IMR-90 (cell line): Measurements from ENCODE around the gene SCAF1. TPM values are rescaled to one million over a fixed set of nuclear protein-coding genes. Genes with fewer than 3 reads are reported as not detected.

ENCODE experiments used
- ATAC-seq: fragments of 200-7000 bp; cut with Tn5 transposase; 2 replicates; pipeline ENCODE4 v1.9.1; 2020; ENCODE audit warnings: low read depth, mild to moderate bottlenecking, moderate library complexity
- BruUV-seq: library from RNA; stranded (reverse); fragments of 400-500 nt; replicated peaks from 2 replicates; lab custom pipeline; 2021; lab: Mats Ljungman, UMichigan
- CTCF ChIA-PET: fragments of 300-600 bp; formaldehyde crosslinking; extraction: SDS; loops from one replicate; lab custom pipeline; 2021; ENCODE audit warnings: antibody characterized with exemption; lab: Yijun Ruan, JAX
- POLR2A ChIA-PET: fragments of 300-600 bp; sonication (Branson Sonifier 250); formaldehyde crosslinking; loops from one replicate; lab custom pipeline; 2022; ENCODE audit warnings: antibody characterized with exemption; ENCODE audit not compliant: unreplicated experiment; lab: Charles Lee
- DNase-seq: peaks from one replicate; pipeline ENCODE4 v3.0.0; 2013
- H2AFZ ChIP-seq: replicated peaks from 2 replicates; pipeline ENCODE3; 2013; ENCODE audit warnings: low read length, mild to moderate bottlenecking; ENCODE audit not compliant: poor library complexity
- H2AK5ac ChIP-seq: 2 replicates; pipeline ENCODE4 v1.6.1; 2013; ENCODE audit warnings: low read depth, low read length, inconsistent platforms
- H2AK9ac ChIP-seq: replicated peaks from 2 replicates; pipeline ENCODE3; 2013; ENCODE audit warnings: mild to moderate bottlenecking, low read depth, low read length, moderate library complexity; ENCODE audit not compliant: poor library complexity
- H2BK120ac ChIP-seq: 2 replicates; pipeline ENCODE4 v1.6.1; 2013; ENCODE audit warnings: low read depth, low read length, inconsistent platforms
- H2BK15ac ChIP-seq: 3 replicates; pipeline ENCODE4 v1.6.1; 2013; ENCODE audit warnings: low read depth, low read length, inconsistent platforms
- H2BK20ac ChIP-seq: 2 replicates; pipeline ENCODE4 v1.6.1; 2013; ENCODE audit warnings: low read depth, mild to moderate bottlenecking, inconsistent platforms, low read length, moderate library complexity
- H2BK5ac ChIP-seq: 2 replicates; pipeline ENCODE4 v1.6.1; 2013; ENCODE audit warnings: mild to moderate bottlenecking, low read depth, low read length, inconsistent platforms; ENCODE audit not compliant: poor library complexity, severe bottlenecking
- H3K14ac ChIP-seq: replicated peaks from 2 replicates; pipeline ENCODE4 v1.6.1; 2013; ENCODE audit warnings: low read depth, low read length, inconsistent platforms
- H3K18ac ChIP-seq: 2 replicates; pipeline ENCODE4 v1.6.1; 2013; ENCODE audit warnings: low read depth, low read length, control low read depth
- H3K23ac ChIP-seq: 2 replicates; pipeline ENCODE4 v1.6.1; 2013; ENCODE audit warnings: low read depth, low read length, inconsistent platforms
- H3K27ac ChIP-seq: 2 replicates; pipeline ENCODE4 v1.5.1; 2013; ENCODE audit warnings: mild to moderate bottlenecking, control low read depth, low read length; ENCODE audit not compliant: insufficient read depth
- H3K27me3 ChIP-seq: 2 replicates; pipeline ENCODE4 v1.6.1; 2013; ENCODE audit warnings: low read length; ENCODE audit not compliant: control insufficient read depth, insufficient read depth
- H3K36me3 ChIP-seq: 2 replicates; pipeline ENCODE4 v1.6.1; 2013; ENCODE audit warnings: low read length, mixed read lengths; ENCODE audit not compliant: control insufficient read depth, insufficient read depth
- H3K4ac ChIP-seq: 2 replicates; pipeline ENCODE4 v1.6.1; 2013; ENCODE audit warnings: low read depth, low read length, inconsistent platforms
- H3K4me1 ChIP-seq: 2 replicates; pipeline ENCODE4 v1.6.1; 2013; ENCODE audit warnings: low read length, mixed read lengths; ENCODE audit not compliant: control insufficient read depth, insufficient read depth
- H3K4me2 ChIP-seq: 2 replicates; pipeline ENCODE4 v1.6.1; 2013; ENCODE audit warnings: low read depth, mild to moderate bottlenecking, control low read depth, low read length, moderate library complexity
- H3K4me3 ChIP-seq: 2 replicates; pipeline ENCODE4 v1.5.1; 2013; ENCODE audit warnings: low read depth, mild to moderate bottlenecking, control low read depth, low read length, moderate library complexity; ENCODE audit not compliant: insufficient read depth
- H3K56ac ChIP-seq: 2 replicates; pipeline ENCODE4 v1.6.1; 2013; ENCODE audit warnings: low read length, inconsistent platforms; ENCODE audit not compliant: insufficient read depth; ENCODE audit errors: extremely low read depth
- H3K79me1 ChIP-seq, 2 experiments: 2 replicates each; pipeline ENCODE4 v1.6.1; 2013; ENCODE audit warnings: low read length in 2 of 2, inconsistent platforms in 1 of 2, low read depth in 1 of 2
- H3K9ac ChIP-seq: 2 replicates; pipeline ENCODE4 v1.6.1; 2013; ENCODE audit warnings: low read depth, low read length, control low read depth
- H3K9me1 ChIP-seq: 2 replicates; pipeline ENCODE4 v1.6.1; 2013; ENCODE audit warnings: low read length, inconsistent platforms; ENCODE audit not compliant: insufficient read depth
- H3K9me3 ChIP-seq: 2 replicates; pipeline ENCODE4 v1.6.1; 2013; ENCODE audit warnings: low read length; ENCODE audit not compliant: control insufficient read depth, insufficient read depth
- H4K20me1 ChIP-seq: 2 replicates; pipeline ENCODE4 v1.6.1; 2013; ENCODE audit warnings: low read length, inconsistent platforms; ENCODE audit not compliant: insufficient read depth
- H4K5ac ChIP-seq: 2 replicates; pipeline ENCODE4 v1.6.1; 2013; ENCODE audit warnings: mild to moderate bottlenecking, low read depth, low read length, control low read depth
- H4K8ac ChIP-seq, 2 experiments: 2 replicates each; pipeline ENCODE4 v1.6.1; 2013; ENCODE audit warnings: low read depth in 2 of 2, low read length in 2 of 2, control low read depth in 1 of 2, inconsistent platforms in 1 of 2
- H4K91ac ChIP-seq: 2 replicates; pipeline ENCODE4 v1.6.1; 2013; ENCODE audit warnings: low read depth, low read length, inconsistent platforms; ENCODE audit not compliant: insufficient read depth
- CHD1 ChIP-seq: IDR thresholded peaks from 2 replicates; pipeline ENCODE4 v1.6.1; 2012; ENCODE audit warnings: low read depth, low read length, improper control_type of control experiment
- RAD21 ChIP-seq: IDR thresholded peaks from 2 replicates; pipeline ENCODE4 v1.6.1; 2012; ENCODE audit warnings: low read length, improper control_type of control experiment
- WGBS, 2 experiments: methylation state at CpG; one replicate each; pipeline versions ENCODE4 v1.1.5 to v1.1.7; 2013; ENCODE audit warnings: missing lambda C conversion rate in 2 of 2; ENCODE audit not compliant: insufficient read length in 1 of 2; ENCODE audit errors: extremely low coverage in 2 of 2; 5-methylcytosine and 5-hydroxymethylcytosine counted together
- dilution Hi-C: fragments of 300-500 bp; cut with HindIII; formaldehyde crosslinking; loops from one replicate; pipeline ENCODE4 v1.14.3; 2018; ENCODE audit warnings: low sequenced_read_pairs; ENCODE audit not compliant: unreplicated experiment
- in situ Hi-C: fragments of 300-500 bp; cut with MboI; formaldehyde crosslinking; loops from 3 replicates; pipeline ENCODE4 v1.14.3; 2019; ENCODE audit warnings: low sequenced_read_pairs, inconsistent platforms, mixed read lengths
- intact Hi-C: fragments of 100-400 bp; cut with micrococcal nuclease; formaldehyde crosslinking; loops from 2 replicates; pipeline ENCODE4 v1.10.0; 2022
- polyA plus RNA-seq, 3 experiments: library from polyadenylated mRNA; depleted of rRNA; stranded (reverse); fragments of >200 nt; gene quantifications; 2 replicates each; pipeline ENCODE4 v1.2.3, GENCODE V29; 2012; ENCODE audit warnings: low replicate concordance in 1 of 3
- total RNA-seq: library from RNA; depleted of rRNA; stranded (reverse); fragments of >200 nt; gene quantifications from 2 replicates; pipeline ENCODE4 v1.2.3, GENCODE V29; 2012

SCAF1 gene
- total and polyA plus RNA-seq, 2 of the 4 experiments (the other 2 are of a cell fraction): 2.2 to 14.8 TPM

- POLR2A ChIA-PET: no interaction called here
- no peak overlapping the region for H2AFZ ChIP-seq
- DNase-seq (no peak), ATAC-seq (no peak)
- H2BK15ac ChIP-seq: no peak overlapping the region
- H3K4me3 ChIP-seq: no peak overlapping the region
- H3K4me1 ChIP-seq: peaks cover 13% of the 10 kb centered on the region
- H2AK9ac ChIP-seq: no peak overlapping the region
- H3K4me2 ChIP-seq: no peak overlapping the region; the same call in 1 of the 2 replicates
- no peak overlapping the region for H4K91ac ChIP-seq
- 62% methylated on average over 2 of the region's 12 CpGs; no CpG with 5 or more reads in 1 of the 2 experiments for WGBS, 2 experiments
- H3K27me3 ChIP-seq: no peaks in the 10 kb centered on the region
- H4K5ac ChIP-seq: no peak overlapping the region
- dilution Hi-C loops (no loop called here), intact Hi-C loops (loop anchor here (5.0 kb wide), 1 partner anchor 87 kb away; the partner anchor contains the start of gene PRR12), in situ Hi-C loops (no loop called here)
- peaks cover 49% of the 10 kb centered on the region for H4K20me1 ChIP-seq
- no peak overlapping the region for H3K27ac ChIP-seq
- H3K23ac ChIP-seq: no peak overlapping the region; the same call in 1 of the 2 replicates
- no peaks in the 10 kb centered on the region for H3K9me3 ChIP-seq
- no peak overlapping the region for H2BK5ac ChIP-seq
- peaks cover 16 to 57% of the 10 kb centered on the region in 2 experiments for H3K79me1 ChIP-seq
- peaks cover 3% of the 10 kb centered on the region; the same call in 1 of the 2 replicates for H3K9me1 ChIP-seq
- CTCF ChIA-PET: interaction anchor here (0.6 to 1.0 kb wide), 2 partner anchors 109 to 312 kb away, joined by 3 to 4 read pairs; no protein-coding TSS in a partner anchor
- H2AK5ac ChIP-seq: no peak overlapping the region
- no peak overlapping the region for H2BK20ac ChIP-seq
- H3K14ac ChIP-seq: no peak overlapping the region
- no peak overlapping the region for H3K18ac ChIP-seq
- TF ChIP-seq CHD1: no peak
- no peak for TF ChIP-seq RAD21
- no peak overlapping the region for H4K8ac ChIP-seq
- H3K36me3 ChIP-seq: peaks cover 16% of the 10 kb centered on the region
- BruUV-seq: no TSS peak
- no peak overlapping the region for H3K9ac ChIP-seq
- no peak overlapping the region for H3K4ac ChIP-seq
- no peak overlapping the region for H3K56ac ChIP-seq
- no peak overlapping the region for H2BK120ac ChIP-seq
Observed at GRCh38 chr19:49678985-49679770, 37.2 kb downstream of the SCAF1 start.
